Upper lobe of left lung (tissue), 6 donors: Measurements from ENCODE around the gene NFAT5. TPM values are rescaled to one million over a fixed set of nuclear protein-coding genes. Genes with fewer than 3 reads are reported as not detected.
"Not testable (repeated sequence)": the region's sequence is repeated elsewhere in the genome, so short reads cannot be mapped to it uniquely, and the experiment has no call there.

ENCODE experiments used
- ATAC-seq, 2 donors: fragments of 200-7000 bp; cut with Tn5 transposase; one replicate each; pipeline ENCODE4 v1.9.1; 2022; ENCODE audit warnings: mild to moderate bottlenecking in 2 of 2, moderate library complexity in 2 of 2; ENCODE audit not compliant: low FRiP score in 2 of 2
- DNase-seq, 2 donors: peaks; one replicate each; pipeline ENCODE4 v3.0.0-alpha.2; 2019 to 2020
- H3K27ac ChIP-seq, 4 donors: fragments of 200-600 bp; sonication (generic); one replicate each; pipeline ENCODE4 v1.5.1; 2016 to 2019
- H3K27me3 ChIP-seq, 4 donors: fragments of 200-600 bp; sonication (generic); one replicate each; pipeline ENCODE4 v1.5.1; 2017 to 2019
- H3K36me3 ChIP-seq, 4 donors: fragments of 200-600 bp; sonication (generic); one replicate each; pipeline ENCODE4 v1.5.1; 2016 to 2019
- H3K4me1 ChIP-seq, 4 donors: fragments of 200-600 bp; sonication (generic); one replicate each; pipeline ENCODE4 v1.5.1; 2018 to 2019
- H3K4me3 ChIP-seq, 4 donors: fragments of 200-600 bp; sonication (generic); one replicate each; pipeline ENCODE4 v1.5.1; 2017 to 2019; ENCODE audit warnings: mild to moderate bottlenecking in 2 of 4, moderate library complexity in 1 of 4
- H3K9me3 ChIP-seq, 4 donors: fragments of 200-600 bp; sonication (generic); one replicate each; pipeline ENCODE4 v1.5.1; 2018 to 2019
- CTCF ChIP-seq, 6 experiments: fragments of 450-650 bp in 4 of 6; fragments of 200-600 bp in 2 of 6; sonication (generic) in 2 of 6; IDR thresholded peaks; one replicate each; pipeline ENCODE4 v1.5.1; 2016 to 2019; ENCODE audit warnings: antibody characterized with exemption in 6 of 6
- EP300 ChIP-seq, 4 donors: sonication (generic); formaldehyde crosslinking; IDR thresholded peaks; one replicate each; pipeline ENCODE4 v1.5.1; 2017; ENCODE audit warnings: antibody characterized with exemption in 4 of 4, control low read depth in 2 of 4
- POLR2A ChIP-seq, 4 donors: fragments of 450-650 bp; IDR thresholded peaks; one replicate each; pipeline ENCODE4 v1.5.1; 2016 to 2017; ENCODE audit warnings: antibody characterized with exemption in 4 of 4, mild to moderate bottlenecking in 2 of 4
- POLR2AphosphoS5 ChIP-seq, 2 donors: sonication (generic); formaldehyde crosslinking; IDR thresholded peaks; one replicate each; pipeline ENCODE4 v1.5.1; 2017; ENCODE audit warnings: antibody characterized with exemption in 2 of 2
- WGBS, 2 donors: methylation state at CpG; one replicate each; pipeline ENCODE4 v1.1.5; 2017 to 2018; 5-methylcytosine and 5-hydroxymethylcytosine counted together
- total RNA-seq, 6 donors: library from RNA; depleted of rRNA in 4 of 6; stranded (reverse); fragments of >200 nt in 4 of 6; gene quantifications; one replicate each; pipeline versions ENCODE4 v1.1.0 to v1.2.1, GENCODE V29; 2016 to 2021
- donor health status: DM: no; HTN: no; CAD: no; lungs with moderate emphysema.
- donor health status: DM: no; HTN: yes; CAD: no; lungs with severe emphysema.

NFAT5 gene
- total RNA-seq, 6 donors from 2014 or later, result 36.0 to 80.7 (median 50.4) TPM

GRCh38 chr16:69581297-69581696 is 15.5 kb downstream of the NFAT5 start:
- H3K36me3 ChIP-seq, result no peaks in the 10 kb centered on the region
- TF ChIP-seq CTCF (IDR thresholded peaks at IDR 0.05), result no peak
- TF ChIP-seq EP300 (IDR thresholded peaks at IDR 0.05), result no peak
- TF ChIP-seq POLR2AphosphoS5 (IDR thresholded peaks at IDR 0.05), result no peak
- no peak for TF ChIP-seq POLR2A (IDR thresholded peaks at IDR 0.05)
- H3K27ac ChIP-seq, result no peak overlapping the region
- no peaks in the 10 kb centered on the region for H3K9me3 ChIP-seq
- ATAC-seq (no peak), DNase-seq (no peak)
- peaks cover 7 to 32% (median 14%) of the 10 kb centered on the region in 4 donors for H3K4me1 ChIP-seq
- H3K27me3 ChIP-seq, result no peaks in the 10 kb centered on the region
- H3K4me3 ChIP-seq, result no peak overlapping the region

GRCh38 chr16:69584493-69584892 is 18.7 kb downstream of the NFAT5 start:
- not testable (repeated sequence) for ATAC-seq, H3K27ac ChIP-seq, H3K4me3 ChIP-seq, H3K27me3 ChIP-seq, H3K9me3 ChIP-seq, DNase-seq, H3K36me3 ChIP-seq
- peaks cover 2 to 20% (median 4%) of the 10 kb centered on the region in 4 donors for H3K4me1 ChIP-seq
- 94 to 98% methylated on average over 5 of the region's 5 CpGs for WGBS, 2 donors

GRCh38 chr16:69589434-69590269 is 23.9 kb downstream of the NFAT5 start:
- Histone ChIP-seq H3K9me3 (no peaks in the 10 kb centered on the region), H3K4me1 (peaks cover 0 to 9% (median 4%) of the 10 kb centered on the region in 4 donors), H3K36me3 (no peaks in the 10 kb centered on the region), H3K4me3 (no peak overlapping the region), H3K27me3 (no peaks in the 10 kb centered on the region), H3K27ac (no peak overlapping the region)
- TF ChIP-seq CTCF (IDR thresholded peaks at IDR 0.05) (no peak), EP300 (IDR thresholded peaks at IDR 0.05) (no peak), POLR2AphosphoS5 (IDR thresholded peaks at IDR 0.05) (no peak), POLR2A (IDR thresholded peaks at IDR 0.05) (no peak)
- 79 to 85% methylated on average over 7 of the region's 7 CpGs for WGBS, 2 donors
- DNase-seq (no peak), ATAC-seq (no peak)

- 89 to 94% methylated on average over 3 of the region's 3 CpGs for WGBS, 2 donors
- H3K4me3 ChIP-seq, result no peak overlapping the region
- H3K27ac ChIP-seq, result no peak overlapping the region
- H3K36me3 ChIP-seq, result no peaks in the 10 kb centered on the region
- H3K27me3 ChIP-seq, result no peaks in the 10 kb centered on the region
- no peak for TF ChIP-seq POLR2A (IDR thresholded peaks at IDR 0.05)
- TF ChIP-seq EP300 (IDR thresholded peaks at IDR 0.05), result no peak
- no peak for TF ChIP-seq POLR2AphosphoS5 (IDR thresholded peaks at IDR 0.05)
- no peak for TF ChIP-seq CTCF (IDR thresholded peaks at IDR 0.05)
- no peak for ATAC-seq
- H3K4me1 ChIP-seq, result peaks cover 0 to 17% (median 3%) of the 10 kb centered on the region in 4 donors
- no peak for DNase-seq
- H3K9me3 ChIP-seq, result no peaks in the 10 kb centered on the region
Observed at GRCh38 chr16:69590590-69590989, 24.8 kb downstream of the NFAT5 start.

- WGBS, 2 donors, result 88 to 94% methylated on average over 4 of the region's 4 CpGs
- DNase-seq (no peak), ATAC-seq (no peak)
- no peaks in the 10 kb centered on the region for H3K27me3 ChIP-seq
- peaks cover 0 to 14% (median 2%) of the 10 kb centered on the region in 4 donors for H3K4me1 ChIP-seq
- H3K4me3 ChIP-seq, result no peak overlapping the region
- no peak for TF ChIP-seq POLR2AphosphoS5 (IDR thresholded peaks at IDR 0.05)
- no peak overlapping the region for H3K27ac ChIP-seq
- no peaks in the 10 kb centered on the region for H3K36me3 ChIP-seq
- no peaks in the 10 kb centered on the region for H3K9me3 ChIP-seq
Observed at GRCh38 chr16:69593751-69594255, 28.0 kb downstream of the NFAT5 start.
